COLO829 (cell line): ENCODE data around the gene AKIP1.

Experiments used
- DNase-seq: peaks from one replicate; pipeline ENCODE4 v3.0.0; 2012; ENCODE audit warnings: low spot score

Gene AKIP1

GRCh38 chr11:8961401-8961800 is 50.4 kb downstream of the AKIP1 start:
- no peak for DNase-seq

GRCh38 chr11:8962841-8963240 is 51.9 kb downstream of the AKIP1 start:
- DNase-seq = no peak

- DNase-seq = peak; percentile 30
These were observed 52.8 kb downstream of the AKIP1 start for GRCh38 chr11:8963569-8964323.

- peak; percentile 67 for DNase-seq
These were observed 53.6 kb downstream of the AKIP1 start, which contains the start of gene TMEM9B for GRCh38 chr11:8964324-8965320. Gene TMEM9B (minus strand): TSS chr11:8964442. CDS start chr11:8964313, 129 bp downstream.

- DNase-seq = no peak
These were observed 56.2 kb downstream of the AKIP1 start for GRCh38 chr11:8967184-8967583.
